Measurements from ENCODE around the gene CUL5. TPM values are rescaled to one million over a fixed set of nuclear protein-coding genes. Genes with fewer than 3 reads are reported as not detected.

CUL5 gene
- total RNA-seq, 1 experiment from 2014 or later: 37.7 TPM

DNA sequence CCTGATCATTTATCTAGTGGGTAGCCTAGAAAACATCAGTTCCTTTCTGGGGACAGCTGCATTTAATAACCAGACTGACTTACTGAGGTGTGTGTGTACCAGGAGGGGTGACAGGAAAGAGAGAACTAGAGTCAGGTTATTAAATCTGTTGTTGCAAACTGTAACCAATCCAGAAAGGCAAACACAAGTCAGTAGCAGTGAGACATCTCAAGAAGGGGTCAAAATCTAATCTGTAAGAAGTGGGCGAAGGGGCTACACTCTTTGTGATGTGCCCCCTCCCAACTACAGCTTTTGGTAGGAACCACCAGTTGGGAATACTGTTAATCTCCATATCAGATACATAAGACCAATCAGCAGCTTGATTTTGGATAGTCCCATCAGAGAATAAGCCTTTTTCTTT, 26.3 kb downstream of the CUL5 start:
- Histone ChIP-seq H4K8ac (replicated peaks; ENCODE audit: insufficient read length, low read depth, low read length) (no peak overlapping the region), H2BK5ac (ENCODE audit: insufficient read length, low read length) (no peak overlapping the region), H2AFZ (ENCODE audit: low read length) (no peak overlapping the region), H3K23me2 (ENCODE audit: insufficient read length, low read depth, low read length, poor library complexity, severe bottlenecking) (no peaks in the 10 kb centered on the region), H3K23ac (ENCODE audit: insufficient read length, low read depth, low read length) (no peak overlapping the region), H2BK12ac (ENCODE audit: insufficient read length, low read depth, low read length) (no peak overlapping the region), H3K4me2 (ENCODE audit: insufficient read depth, insufficient read length, low read length) (no peak overlapping the region), H3K27ac (ENCODE audit: insufficient read length, low read depth, low read length) (no peak overlapping the region), H3K79me1 (ENCODE audit: insufficient read depth, low read depth, low read length, poor library complexity, severe bottlenecking) (peaks cover 4% of the 10 kb centered on the region), H3K79me2 (ENCODE audit: insufficient read depth, low read length) (no peaks in the 10 kb centered on the region; the same call in 1 of the 2 replicates), H2AK5ac (ENCODE audit: insufficient read length, low read length) (no peak overlapping the region), H3K4ac (ENCODE audit: low read depth, low read length) (no peak overlapping the region), H3T11ph (ENCODE audit: low read length) (no peak overlapping the region), H3K14ac (ENCODE audit: insufficient read depth, low read length) (no peak overlapping the region), H3K18ac (ENCODE audit: insufficient read length, low read depth, low read length) (no peak overlapping the region), H3K56ac (ENCODE audit: insufficient read length, low read depth, low read length) (no peak overlapping the region), H2BK120ac (ENCODE audit: low read depth, low read length, poor library complexity, severe bottlenecking) (no peak overlapping the region), H2BK20ac (ENCODE audit: low read depth, low read length, poor library complexity, severe bottlenecking) (no peak overlapping the region), H2BK15ac (ENCODE audit: low read depth, low read length) (no peak overlapping the region), H4K20me1 (ENCODE audit: control insufficient read depth, insufficient read depth, insufficient read length) (no peaks in the 10 kb centered on the region), H3K9me3 (ENCODE audit: control insufficient read depth, low read depth, low read length) (no peaks in the 10 kb centered on the region), H4K91ac (ENCODE audit: insufficient read length, low read depth, low read length) (no peak overlapping the region), H3K27me3 (ENCODE audit: insufficient read depth, low read length) (no peaks in the 10 kb centered on the region), H3K4me1 (ENCODE audit: insufficient read depth, low read length) (no peaks in the 10 kb centered on the region; the same call in 1 of the 2 replicates), H4K5ac (ENCODE audit: insufficient read length, low read depth, low read length) (no peak overlapping the region), H3K9ac (ENCODE audit: extremely low read depth, insufficient read length, low read length) (no peak overlapping the region)
- Mint-ChIP-seq H3K27ac (peak overlapping the region in 2 of 3 experiments; percentile 21 to 37; a peak in 2 of 7 replicates), H3K9me3 (no peaks in the 10 kb centered on the region), H3K27me3 (ENCODE audit: low read depth) (no peaks in the 10 kb centered on the region), H3K4me3 (no peak overlapping the region), H3K4me1 (peaks cover 0 to 28% of the 10 kb centered on the region in 2 experiments), H3K36me3 (ENCODE audit: insufficient read depth in 1 of 3, low read depth in 3 of 3) (peaks cover 13 to 50% (median 48%) of the 10 kb centered on the region in 3 experiments; a peak in 6 of 7 replicates)
- TF ChIP-seq, protein P1, sequence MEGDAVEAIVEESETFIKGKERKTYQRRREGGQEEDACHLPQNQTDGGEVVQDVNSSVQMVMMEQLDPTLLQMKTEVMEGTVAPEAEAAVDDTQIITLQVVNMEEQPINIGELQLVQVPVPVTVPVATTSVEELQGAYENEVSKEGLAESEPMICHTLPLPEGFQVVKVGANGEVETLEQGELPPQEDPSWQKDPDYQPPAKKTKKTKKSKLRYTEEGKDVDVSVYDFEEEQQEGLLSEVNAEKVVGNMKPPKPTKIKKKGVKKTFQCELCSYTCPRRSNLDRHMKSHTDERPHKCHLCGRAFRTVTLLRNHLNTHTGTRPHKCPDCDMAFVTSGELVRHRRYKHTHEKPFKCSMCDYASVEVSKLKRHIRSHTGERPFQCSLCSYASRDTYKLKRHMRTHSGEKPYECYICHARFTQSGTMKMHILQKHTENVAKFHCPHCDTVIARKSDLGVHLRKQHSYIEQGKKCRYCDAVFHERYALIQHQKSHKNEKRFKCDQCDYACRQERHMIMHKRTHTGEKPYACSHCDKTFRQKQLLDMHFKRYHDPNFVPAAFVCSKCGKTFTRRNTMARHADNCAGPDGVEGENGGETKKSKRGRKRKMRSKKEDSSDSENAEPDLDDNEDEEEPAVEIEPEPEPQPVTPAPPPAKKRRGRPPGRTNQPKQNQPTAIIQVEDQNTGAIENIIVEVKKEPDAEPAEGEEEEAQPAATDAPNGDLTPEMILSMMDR (conservative IDR thresholded peaks at IDR 0.05): no peak
- no peak for DNase-seq
- no CpG with 5 or more reads among the region's 1 CpG for WGBS (ENCODE audit: extremely low coverage, insufficient read length, low lambda C conversion rate)
